HG03520 (cell line): ENCODE measurements around the gene POLG.

Experiments
- ATAC-seq: cut with Tn5 transposase; IDR thresholded peaks from one replicate; pipeline ENCODE4 v1.9.1; 2021; ENCODE audit warnings: mild to moderate bottlenecking, moderate library complexity; ENCODE audit not compliant: unreplicated experiment

Gene POLG

GRCh38 chr15:89327113-89327512 lies 7.5 kb downstream of the POLG start:
- no peak for ATAC-seq

- no peak for ATAC-seq
Measured at GRCh38 chr15:89326316-89326715, 8.3 kb downstream of the POLG start.

GRCh38 chr15:89325039-89325803 lies 9.4 kb downstream of the POLG start:
- ATAC-seq = no peak

- ATAC-seq = no peak
Measured at GRCh38 chr15:89323825-89324224, 10.8 kb downstream of the POLG start.

- ATAC-seq = no peak
Measured at GRCh38 chr15:89322822-89323221, 11.8 kb downstream of the POLG start.

- no peak for ATAC-seq
Measured at GRCh38 chr15:89321521-89322410, 12.9 kb downstream of the POLG start.

- no peak for ATAC-seq
Measured at GRCh38 chr15:89320200-89320599, 14.4 kb downstream of the POLG start.

GRCh38 chr15:89319678-89320077 lies 14.9 kb downstream of the POLG start:
- ATAC-seq = no peak

- no peak for ATAC-seq
Measured at GRCh38 chr15:89317186-89317720, 17.4 kb downstream of the POLG start.

- no peak for ATAC-seq
Measured at GRCh38 chr15:89316504-89316903, 18.1 kb downstream of the POLG start.

- ATAC-seq = no peak
Measured at GRCh38 chr15:89315375-89315929, 19.2 kb downstream of the POLG start.

- ATAC-seq = no peak
Measured at GRCh38 chr15:89309993-89310392, 24.6 kb downstream of the POLG start.

- ATAC-seq = no peak
Measured at GRCh38 chr15:89308236-89308635, 26.4 kb downstream of the POLG start.

GRCh38 chr15:89307791-89308190 lies 26.8 kb downstream of the POLG start:
- no peak for ATAC-seq

GRCh38 chr15:89307046-89307587 lies 27.5 kb downstream of the POLG start:
- no peak for ATAC-seq

GRCh38 chr15:89305395-89305794 lies 29.2 kb downstream of the POLG start:
- no peak for ATAC-seq

GRCh38 chr15:89303986-89304385 lies 30.6 kb downstream of the POLG start:
- ATAC-seq = no peak

- no peak for ATAC-seq
Measured at GRCh38 chr15:89301304-89302089, 33.1 kb downstream of the POLG start.

- ATAC-seq = no peak
Measured at GRCh38 chr15:89299896-89300295, 34.7 kb downstream of the POLG start.

GRCh38 chr15:89293012-89293411 lies 41.6 kb downstream of the POLG start:
- no peak for ATAC-seq
